BJ (cell line): ENCODE measurements around the gene SYNE1. TPM values are rescaled to one million over a fixed set of nuclear protein-coding genes. Genes with fewer than 3 reads are reported as not detected.

Experiments
- CTCF ChIA-PET: fragments of 350-600 bp; formaldehyde crosslinking; extraction: SDS; loops from one replicate; lab custom pipeline; 2021; ENCODE audit warnings: antibody characterized with exemption, inconsistent platforms; lab: Yijun Ruan, JAX
- POLR2A ChIA-PET: fragments of 300-600 bp; sonication (Branson Sonifier 250); formaldehyde crosslinking; extraction: SDS; loops from one replicate; lab custom pipeline; 2021; ENCODE audit warnings: antibody characterized with exemption; lab: Charles Lee
- DNase-seq: peaks from one replicate; pipeline ENCODE4 v3.0.0-alpha.2; 2011; ENCODE audit warnings: low read depth
- H3K27me3 ChIP-seq: 2 replicates; pipeline ENCODE4 v1.6.0; 2011; ENCODE audit warnings: low read length; ENCODE audit not compliant: control insufficient read depth, insufficient read depth
- H3K36me3 ChIP-seq: 2 replicates; pipeline ENCODE4 v1.5.1; 2011; ENCODE audit warnings: low read length; ENCODE audit not compliant: control insufficient read depth, insufficient read depth
- H3K4me3 ChIP-seq: 2 replicates; pipeline ENCODE4 v1.5.1; 2011; ENCODE audit warnings: low read depth, mild to moderate bottlenecking, control low read depth, low read length
- polyA plus RNA-seq: library from polyadenylated mRNA; depleted of rRNA; stranded (reverse); fragments of >200 nt; gene quantifications from 2 replicates; pipeline ENCODE4 v1.2.3, GENCODE V29; 2011
- TF ChIP-seq, protein P1 (sequence below): IDR thresholded peaks from 2 replicates; pipeline ENCODE4 v1.5.1; 2011; ENCODE audit warnings: low read depth, mild to moderate bottlenecking, control low read depth, inconsistent platforms, low read length, moderate library complexity; ENCODE audit not compliant: insufficient read depth

SYNE1 gene
- polyA plus RNA-seq, 1 experiment: 44.2 TPM

DNA sequence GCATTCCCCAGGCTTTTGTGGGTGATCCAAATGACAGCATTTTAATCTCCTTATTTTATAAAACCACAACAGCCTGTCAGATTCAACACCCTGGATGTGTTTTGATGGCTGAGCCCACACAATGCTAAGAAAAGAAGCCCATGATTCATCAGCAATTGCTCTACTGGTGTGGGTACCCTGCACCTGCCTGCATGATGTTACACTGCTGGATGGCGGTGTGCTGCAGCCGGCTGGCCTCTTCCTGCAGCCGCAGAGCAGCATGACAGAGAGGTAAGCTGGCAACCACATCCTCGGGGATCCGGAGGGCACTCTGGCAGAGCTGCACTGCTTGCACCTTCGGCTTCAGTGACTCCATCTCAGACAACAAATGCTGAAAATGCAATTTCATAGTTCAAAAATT is 327.5 kb downstream of the SYNE1 start:
- Histone ChIP-seq H3K4me3 (no peak overlapping the region), H3K27me3 (no peaks in the 10 kb centered on the region), H3K36me3 (peaks cover 7% of the 10 kb centered on the region)
- no peak for DNase-seq
- TF ChIP-seq, protein P1, sequence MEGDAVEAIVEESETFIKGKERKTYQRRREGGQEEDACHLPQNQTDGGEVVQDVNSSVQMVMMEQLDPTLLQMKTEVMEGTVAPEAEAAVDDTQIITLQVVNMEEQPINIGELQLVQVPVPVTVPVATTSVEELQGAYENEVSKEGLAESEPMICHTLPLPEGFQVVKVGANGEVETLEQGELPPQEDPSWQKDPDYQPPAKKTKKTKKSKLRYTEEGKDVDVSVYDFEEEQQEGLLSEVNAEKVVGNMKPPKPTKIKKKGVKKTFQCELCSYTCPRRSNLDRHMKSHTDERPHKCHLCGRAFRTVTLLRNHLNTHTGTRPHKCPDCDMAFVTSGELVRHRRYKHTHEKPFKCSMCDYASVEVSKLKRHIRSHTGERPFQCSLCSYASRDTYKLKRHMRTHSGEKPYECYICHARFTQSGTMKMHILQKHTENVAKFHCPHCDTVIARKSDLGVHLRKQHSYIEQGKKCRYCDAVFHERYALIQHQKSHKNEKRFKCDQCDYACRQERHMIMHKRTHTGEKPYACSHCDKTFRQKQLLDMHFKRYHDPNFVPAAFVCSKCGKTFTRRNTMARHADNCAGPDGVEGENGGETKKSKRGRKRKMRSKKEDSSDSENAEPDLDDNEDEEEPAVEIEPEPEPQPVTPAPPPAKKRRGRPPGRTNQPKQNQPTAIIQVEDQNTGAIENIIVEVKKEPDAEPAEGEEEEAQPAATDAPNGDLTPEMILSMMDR: no peak
- POLR2A ChIA-PET: no interaction called here
- CTCF ChIA-PET: interaction anchor here (1.4 kb wide), 1 partner anchor 29 kb away, joined by 4 read pairs; no protein-coding TSS in a partner anchor

DNA sequence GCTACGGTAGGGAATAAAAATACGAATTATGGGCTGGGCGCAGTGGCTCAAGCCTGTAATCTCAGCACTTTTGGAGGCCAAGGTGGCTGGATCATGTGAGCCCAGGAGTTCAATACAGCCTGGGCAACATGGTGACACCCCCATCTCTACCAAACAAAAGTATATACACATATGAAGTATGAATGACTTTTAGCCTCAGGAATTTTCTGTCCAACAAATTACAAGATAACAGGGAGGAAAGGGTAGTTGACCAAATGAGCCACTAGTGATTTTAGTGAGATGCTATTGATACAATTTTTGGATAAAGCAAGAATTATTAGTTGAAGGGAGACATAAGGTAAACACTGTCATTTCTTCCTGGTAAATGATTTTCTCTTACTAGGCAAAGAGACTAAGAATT is 328.2 kb downstream of the SYNE1 start:
- ChIA-PET POLR2A (no interaction called here), CTCF (no interaction called here)
- TF ChIP-seq, protein P1: no peak
- no peaks in the 10 kb centered on the region for H3K27me3 ChIP-seq
- DNase-seq: no peak
- H3K4me3 ChIP-seq: no peak overlapping the region
- peaks cover 7% of the 10 kb centered on the region for H3K36me3 ChIP-seq

DNA sequence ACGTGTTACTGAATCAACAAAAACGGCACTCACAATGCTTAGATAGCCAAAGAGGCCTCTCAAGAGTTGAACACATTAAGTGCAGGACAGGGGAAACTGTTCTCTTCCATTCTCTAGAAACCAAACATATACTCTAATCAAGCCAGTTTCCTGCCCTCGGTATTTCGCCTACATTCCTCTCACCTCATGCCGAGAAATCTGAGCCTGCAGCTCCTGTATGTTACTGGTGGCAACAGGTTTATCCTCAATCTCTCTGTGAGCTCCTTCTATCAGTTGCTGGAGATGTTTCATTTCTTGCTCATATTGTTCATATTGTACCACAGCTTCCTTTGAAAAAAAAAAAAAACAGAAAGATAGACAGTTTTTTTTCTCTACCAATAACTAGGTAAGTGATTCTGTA is 328.9 kb downstream of the SYNE1 start:
- TF ChIP-seq, protein P1: no peak
- H3K27me3 ChIP-seq: no peaks in the 10 kb centered on the region
- ChIA-PET CTCF (no interaction called here), POLR2A (no interaction called here)
- DNase-seq: no peak
- H3K4me3 ChIP-seq: no peak overlapping the region
- peaks cover 6% of the 10 kb centered on the region for H3K36me3 ChIP-seq

DNA sequence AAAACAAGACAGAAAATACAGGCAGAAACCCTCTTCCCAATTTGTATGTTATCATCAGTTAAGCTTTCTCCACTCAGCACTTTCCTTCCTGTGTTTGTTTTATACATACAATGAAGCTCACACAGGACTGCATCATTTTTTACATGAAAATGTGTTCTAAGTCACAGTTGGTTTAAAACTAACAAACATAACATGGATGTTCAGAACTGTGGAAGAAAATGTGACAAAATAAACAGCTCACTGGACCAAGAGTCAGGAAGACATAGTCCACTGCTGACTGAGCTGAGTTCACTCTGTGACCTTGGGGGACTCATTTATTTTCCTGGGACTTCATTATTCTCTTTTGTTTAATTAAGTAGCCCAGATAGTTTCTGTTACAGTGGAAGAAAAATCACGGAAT is 331.5 kb downstream of the SYNE1 start:
- Histone ChIP-seq H3K36me3 (peaks cover 6% of the 10 kb centered on the region), H3K4me3 (no peak overlapping the region), H3K27me3 (no peaks in the 10 kb centered on the region)
- ChIA-PET POLR2A (no interaction called here), CTCF (no interaction called here)
- TF ChIP-seq, protein P1: no peak
- DNase-seq: no peak

DNA sequence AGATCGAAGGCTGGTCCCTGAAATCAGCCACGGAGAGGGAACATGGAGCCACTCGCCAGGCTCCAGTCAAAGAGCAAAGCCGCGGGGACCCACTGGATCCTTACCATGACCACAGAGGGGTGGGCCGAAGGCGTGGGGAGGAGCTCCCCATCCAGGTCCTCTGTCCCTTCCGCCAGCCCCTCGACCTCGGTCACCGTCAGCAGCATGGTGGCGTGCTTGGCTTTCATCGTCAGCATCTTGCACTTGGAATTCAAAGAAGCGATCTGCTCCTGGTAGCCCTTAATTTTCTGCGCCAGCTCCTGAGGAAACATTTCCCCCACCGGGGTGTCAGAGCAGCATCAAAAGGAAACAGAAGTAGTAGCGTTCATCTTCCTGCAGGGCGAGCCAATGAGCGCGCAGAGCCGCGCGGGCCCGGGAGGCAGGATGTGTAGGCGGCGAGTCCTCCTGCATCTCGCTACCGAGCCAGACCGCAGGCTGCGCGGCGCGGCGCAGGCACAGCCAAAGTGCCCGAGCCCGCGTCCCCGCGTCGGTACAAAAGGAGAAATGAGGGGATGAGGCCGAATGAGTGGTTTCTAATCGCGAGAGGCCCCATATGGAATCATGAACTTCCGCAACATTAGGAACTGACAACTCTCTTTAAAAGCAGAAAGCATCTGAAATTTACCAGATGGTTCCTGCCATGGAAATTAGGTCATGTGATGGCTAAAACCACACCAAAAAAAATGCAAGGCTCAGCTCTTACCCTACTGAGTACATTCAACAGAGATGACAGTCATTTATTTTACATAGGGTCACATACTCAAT is 335.2 kb downstream of the SYNE1 start:
- Histone ChIP-seq H3K4me3 (peak overlapping the region; percentile 63), H3K36me3 (0 out of 2 replicates have a peak, but pooled peaks cover 1% of the 10 kb centered on the region), H3K27me3 (no peaks in the 10 kb centered on the region)
- no peak for DNase-seq
- TF ChIP-seq, protein P1: peak; percentile 68
- CTCF ChIA-PET: interaction anchor here (0.6 to 1.6 kb wide), 10 partner anchors 10 to 710 kb away, joined by 3 to 8 read pairs (median 4); no protein-coding TSS in a partner anchor
- POLR2A ChIA-PET: no interaction called here
